Measurements from ENCODE around the gene BCLAF1.

DNA sequence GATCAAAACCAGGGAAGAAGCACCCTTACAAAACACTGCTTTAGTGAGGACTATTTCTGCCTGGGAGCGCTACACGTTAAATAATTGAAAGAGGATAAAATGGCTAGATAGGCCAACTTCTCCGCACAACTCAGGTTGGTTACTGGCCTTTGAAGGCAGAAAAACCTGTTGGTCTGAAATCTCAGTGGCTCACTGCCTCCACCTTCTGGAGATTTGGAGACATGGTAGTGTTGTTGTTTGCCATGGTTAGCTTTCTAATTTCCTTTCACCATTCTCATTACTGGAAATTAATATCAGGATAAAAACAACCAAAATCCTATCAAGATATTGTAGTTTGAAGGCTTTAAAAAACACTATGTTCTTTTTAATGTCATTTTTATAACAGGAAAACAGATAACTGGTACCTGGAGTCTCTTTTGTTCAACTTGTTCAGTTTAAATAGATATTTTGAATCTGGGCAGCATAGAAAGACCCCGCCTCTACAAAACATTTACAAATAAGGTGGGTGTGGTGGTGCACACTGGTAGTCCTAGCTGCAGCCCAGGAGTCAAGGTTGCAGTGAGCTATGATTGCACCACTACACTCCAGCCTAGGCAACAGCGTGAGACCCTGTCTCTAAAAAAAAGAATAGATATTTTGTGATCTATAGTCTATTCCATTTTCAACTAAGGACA is 27.5 kb upstream of the BCLAF1 start:
- TF ChIP-seq, protein P1, sequence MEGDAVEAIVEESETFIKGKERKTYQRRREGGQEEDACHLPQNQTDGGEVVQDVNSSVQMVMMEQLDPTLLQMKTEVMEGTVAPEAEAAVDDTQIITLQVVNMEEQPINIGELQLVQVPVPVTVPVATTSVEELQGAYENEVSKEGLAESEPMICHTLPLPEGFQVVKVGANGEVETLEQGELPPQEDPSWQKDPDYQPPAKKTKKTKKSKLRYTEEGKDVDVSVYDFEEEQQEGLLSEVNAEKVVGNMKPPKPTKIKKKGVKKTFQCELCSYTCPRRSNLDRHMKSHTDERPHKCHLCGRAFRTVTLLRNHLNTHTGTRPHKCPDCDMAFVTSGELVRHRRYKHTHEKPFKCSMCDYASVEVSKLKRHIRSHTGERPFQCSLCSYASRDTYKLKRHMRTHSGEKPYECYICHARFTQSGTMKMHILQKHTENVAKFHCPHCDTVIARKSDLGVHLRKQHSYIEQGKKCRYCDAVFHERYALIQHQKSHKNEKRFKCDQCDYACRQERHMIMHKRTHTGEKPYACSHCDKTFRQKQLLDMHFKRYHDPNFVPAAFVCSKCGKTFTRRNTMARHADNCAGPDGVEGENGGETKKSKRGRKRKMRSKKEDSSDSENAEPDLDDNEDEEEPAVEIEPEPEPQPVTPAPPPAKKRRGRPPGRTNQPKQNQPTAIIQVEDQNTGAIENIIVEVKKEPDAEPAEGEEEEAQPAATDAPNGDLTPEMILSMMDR (conservative IDR thresholded peaks at IDR 0.05), result peak; percentile 94
- no peak for TF ChIP-seq EZH2 (IDR thresholded peaks at IDR 0.05; ENCODE audit: low read depth)
